Medulla oblongata (tissue), 1 donor: ENCODE data around the gene TEK.
A peak's percentile ranks its signal among the peaks of the same experiment; 100 is the strongest.

ENCODE experiments used
- DNase-seq: peaks from one replicate; pipeline ENCODE4 v3.0.0-alpha.2; 2015; ENCODE audit errors: extremely low spot score

TEK gene

GRCh38 chr9:27124151-27124550 lies 15.1 kb downstream of the TEK start:
- DNase-seq: no peak

DNA sequence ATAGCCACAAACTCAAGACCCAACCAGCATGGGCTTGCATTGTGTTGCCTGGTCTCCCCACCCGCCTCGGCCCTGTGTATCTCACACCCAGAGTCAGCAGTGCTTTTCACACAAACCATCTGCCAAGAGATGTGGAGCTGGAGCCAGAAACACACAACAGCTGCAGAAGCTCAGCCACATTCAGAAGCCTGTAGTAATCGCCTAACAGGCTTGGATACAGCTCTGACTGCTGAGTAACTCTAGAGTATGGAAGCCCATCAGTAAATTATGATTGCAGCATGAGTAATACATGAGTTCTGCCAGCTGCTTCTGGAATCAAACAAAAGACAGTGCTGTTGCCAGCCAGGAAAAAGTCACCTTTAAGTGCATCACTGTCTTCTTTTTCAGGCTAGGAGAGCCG lies 16.0 kb downstream of the TEK start:
- DNase-seq: peak; percentile 12

DNA sequence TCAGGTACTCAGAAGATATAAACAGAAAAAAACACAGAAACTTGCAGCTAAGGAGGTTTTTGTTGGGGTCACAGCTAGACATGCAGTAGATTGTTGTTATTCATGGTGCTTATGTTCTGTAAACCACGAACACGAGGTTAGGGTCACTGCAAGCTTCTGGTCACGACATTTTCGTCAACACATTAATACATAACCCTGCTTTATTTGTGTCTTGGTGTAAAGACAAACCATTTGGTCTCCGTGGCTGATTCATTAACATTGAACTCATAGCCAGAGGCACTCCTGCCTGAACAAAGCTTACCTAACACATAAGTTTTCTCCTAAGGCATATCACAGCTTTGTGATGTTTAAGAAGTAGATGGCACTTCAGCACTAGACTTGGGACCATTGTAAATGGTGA lies 16.9 kb downstream of the TEK start:
- no peak for DNase-seq

GRCh38 chr9:27126670-27127069 lies 17.6 kb downstream of the TEK start:
- DNase-seq: no peak

DNA sequence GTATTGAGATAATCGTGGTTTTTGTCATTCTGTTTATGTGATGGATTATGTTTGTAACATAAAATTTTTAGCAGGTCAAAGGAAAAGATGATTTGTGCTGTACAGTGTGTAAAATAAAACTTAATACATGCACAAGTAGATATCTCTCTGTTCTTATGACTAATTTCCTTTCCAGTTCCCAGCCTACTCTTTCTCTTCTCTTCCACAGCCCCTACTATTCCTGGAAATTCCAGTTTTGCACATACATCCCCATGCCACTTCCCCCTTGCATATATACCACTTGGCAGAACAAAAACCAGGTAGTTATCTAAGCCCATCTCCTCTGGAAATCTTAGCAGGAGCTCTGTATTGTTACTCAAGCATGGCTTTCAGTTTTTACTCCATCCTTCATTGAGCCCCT lies 20.2 kb downstream of the TEK start:
- DNase-seq: no peak

DNA sequence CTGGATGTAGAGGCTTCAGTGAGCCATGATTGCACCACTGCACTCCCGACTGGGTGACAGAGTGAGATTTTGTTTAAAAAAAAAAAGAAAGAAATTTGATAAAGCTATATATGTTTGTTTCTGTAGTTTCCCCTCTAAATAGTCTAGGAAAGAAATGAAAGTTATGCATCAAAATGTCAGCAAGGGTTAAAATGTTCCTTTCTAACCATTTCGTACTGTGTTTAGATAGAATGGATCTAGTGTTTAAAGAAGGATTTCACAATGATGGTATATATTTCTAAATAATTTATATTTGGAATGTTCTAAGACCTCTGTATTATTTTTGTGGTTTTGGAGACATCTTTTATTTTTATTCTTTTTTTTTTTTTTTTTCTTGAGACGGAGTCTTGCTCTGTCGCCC lies 22.7 kb downstream of the TEK start:
- no peak for DNase-seq

DNA sequence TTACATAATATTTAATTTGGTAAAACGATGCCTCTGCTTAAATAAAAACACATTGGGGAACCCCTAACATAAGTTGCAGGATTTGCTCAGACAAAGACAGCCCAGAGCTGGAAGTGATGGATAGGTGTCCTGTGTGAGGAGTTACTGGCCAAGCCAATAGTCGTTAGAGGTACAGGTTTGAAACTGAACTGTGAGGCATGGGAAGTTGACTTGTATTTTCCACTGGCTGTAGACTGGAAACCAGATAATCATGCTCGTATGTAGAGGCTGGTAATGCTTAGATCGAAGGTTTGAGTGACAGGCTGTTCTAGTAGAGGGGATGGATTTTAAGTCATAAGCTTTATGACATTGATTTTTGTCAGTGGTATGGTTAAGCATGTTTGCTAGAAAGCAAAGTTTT lies 24.8 kb downstream of the TEK start:
- no peak for DNase-seq

DNA sequence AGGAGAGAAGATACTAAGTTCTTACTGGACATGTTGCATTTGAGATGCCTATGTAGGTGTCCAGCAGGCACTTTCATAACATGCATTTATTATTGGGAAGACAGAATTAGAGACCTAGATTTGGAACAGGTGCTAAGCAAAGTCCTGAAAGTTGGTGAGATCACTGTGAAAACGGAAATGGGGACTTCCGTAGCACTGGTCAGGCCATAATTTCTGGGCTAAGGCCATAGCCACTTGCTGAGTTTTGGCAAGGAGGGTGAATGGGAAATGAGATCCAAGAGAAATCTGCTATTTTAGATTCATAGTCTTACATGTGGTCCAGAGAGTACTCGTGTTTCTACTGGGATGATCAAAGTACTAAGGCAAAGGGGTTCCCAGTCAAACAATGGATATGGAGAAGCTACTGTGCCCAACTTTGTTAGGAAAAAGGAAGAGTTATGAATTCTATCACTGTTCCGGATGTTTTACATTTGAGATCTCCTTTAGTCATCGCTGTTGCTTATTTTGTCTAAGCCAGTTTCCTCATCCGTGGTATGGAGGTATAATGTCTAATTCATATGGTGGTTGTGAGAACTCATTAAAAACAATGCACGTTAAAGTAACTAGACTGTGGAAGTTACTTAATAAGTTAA lies 33.4 kb downstream of the TEK start:
- no peak for DNase-seq

GRCh38 chr9:27145143-27145542 lies 36.1 kb downstream of the TEK start:
- no peak for DNase-seq

DNA sequence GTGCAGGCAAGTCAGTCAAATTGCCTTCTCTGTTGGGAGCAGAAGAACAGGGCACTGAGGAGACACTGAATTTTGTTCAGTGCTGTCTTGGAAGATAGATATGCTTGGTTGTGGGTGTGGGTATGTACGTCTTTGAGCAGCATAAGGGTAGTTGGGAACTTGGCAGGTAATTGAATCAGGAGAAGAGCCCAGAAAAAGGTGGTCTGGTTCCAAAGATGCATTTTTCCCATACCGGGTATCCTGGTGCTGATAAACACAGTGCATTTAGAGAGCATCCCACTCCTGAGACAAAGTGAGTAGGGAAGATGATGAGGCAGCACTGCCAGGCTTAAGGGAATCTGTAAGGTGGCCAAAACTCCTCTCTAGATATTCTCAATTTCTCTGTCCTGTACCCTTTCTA lies 40.6 kb downstream of the TEK start:
- no peak for DNase-seq

GRCh38 chr9:27150746-27151406 lies 41.9 kb downstream of the TEK start:
- DNase-seq: no peak

DNA sequence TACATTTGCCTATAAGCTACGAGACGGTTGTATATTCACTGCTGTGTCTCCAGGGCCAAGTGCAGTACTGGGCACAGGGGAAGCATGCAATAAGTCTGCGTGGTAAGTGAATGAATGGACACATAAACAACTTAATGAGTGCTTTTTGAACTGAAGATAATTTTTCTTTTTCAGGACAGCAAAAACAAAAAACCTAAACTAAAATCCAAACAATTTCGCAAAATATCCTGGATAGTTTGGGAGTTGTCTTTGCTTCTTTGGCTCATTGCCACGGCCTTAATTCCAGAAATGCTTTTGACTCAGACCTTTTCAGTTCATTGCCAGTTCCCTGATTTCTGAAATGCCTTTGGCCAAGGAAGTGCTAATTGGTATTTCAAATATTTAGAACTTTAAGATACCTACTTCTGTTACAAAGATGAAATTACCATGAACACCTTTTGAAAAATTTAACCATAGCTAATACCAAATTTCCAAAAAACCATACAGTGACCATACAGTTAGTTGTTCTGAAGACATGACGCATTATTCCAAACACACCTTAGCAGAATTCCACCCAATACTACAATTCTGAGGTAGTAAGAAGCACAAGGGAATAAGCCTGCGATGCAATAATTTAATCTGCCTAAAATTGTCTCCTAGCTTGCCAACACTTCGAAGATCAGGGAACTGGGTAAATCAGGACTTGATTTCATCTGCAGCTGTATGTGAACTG lies 42.8 kb downstream of the TEK start:
- no peak for DNase-seq

DNA sequence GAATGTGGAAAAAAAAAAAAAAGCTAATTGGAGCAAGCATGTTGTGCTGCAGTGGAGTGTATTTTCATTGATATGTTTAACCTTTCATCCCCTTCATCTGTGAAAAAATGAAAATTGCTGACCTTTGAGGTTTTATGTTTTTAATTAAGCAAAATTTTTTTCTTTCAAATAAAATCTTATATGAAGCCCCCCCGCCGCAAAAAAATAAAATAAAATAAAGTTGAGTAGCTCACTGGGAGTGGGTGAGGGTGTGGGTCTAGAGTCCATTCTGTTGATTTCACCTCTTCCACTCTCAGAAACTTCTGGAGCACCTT lies 43.3 kb downstream of the TEK start:
- DNase-seq: no peak

GRCh38 chr9:27154908-27155307 lies 45.9 kb downstream of the TEK start:
- no peak for DNase-seq

GRCh38 chr9:27157097-27157496 lies 48.1 kb downstream of the TEK start:
- DNase-seq: no peak

- no peak for DNase-seq
Measured at GRCh38 chr9:27157736-27158135, 48.7 kb downstream of the TEK start.

DNA sequence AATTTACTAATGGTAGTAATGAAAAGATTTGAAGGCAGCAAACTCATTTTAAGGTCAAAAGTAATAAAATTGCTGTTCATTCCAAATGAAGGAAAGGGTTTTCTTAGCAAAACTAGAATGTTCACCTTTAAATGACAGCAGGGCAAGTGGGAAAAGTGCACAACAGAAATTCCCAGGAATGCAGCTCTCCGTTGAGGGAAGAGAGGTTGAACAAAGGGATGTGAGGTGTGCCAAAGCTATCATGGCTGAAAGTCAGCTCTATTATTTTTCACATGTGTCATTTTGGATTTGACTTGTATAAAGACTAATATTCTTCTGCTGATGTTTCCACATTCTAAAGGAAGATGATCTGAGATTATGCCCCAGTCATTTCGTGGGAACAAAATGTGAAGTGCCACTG lies 51.6 kb downstream of the TEK start:
- DNase-seq: no peak

GRCh38 chr9:27162045-27162444 lies 53.0 kb downstream of the TEK start:
- DNase-seq: no peak

- no peak for DNase-seq
Measured at GRCh38 chr9:27165068-27165467, 56.0 kb downstream of the TEK start.

DNA sequence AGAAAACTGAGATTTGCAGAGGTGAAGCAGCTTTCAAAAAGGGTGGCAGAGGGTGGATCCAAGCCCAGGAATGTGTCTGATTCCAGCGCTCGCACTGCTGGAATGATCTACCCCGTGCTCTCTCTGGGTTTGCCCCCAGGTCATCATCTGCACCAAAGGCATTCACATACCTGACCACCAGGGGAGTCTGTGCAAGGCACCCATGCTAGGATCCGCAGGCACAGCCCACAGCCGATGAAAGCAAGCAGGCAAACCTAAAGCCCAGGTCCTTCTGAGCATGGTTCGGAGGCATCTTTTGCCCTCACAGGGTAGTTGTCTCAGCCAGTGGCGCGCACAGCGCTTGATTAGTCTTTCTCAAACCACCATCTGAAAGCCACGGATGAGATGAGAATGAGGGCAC lies 56.6 kb downstream of the TEK start:
- DNase-seq: no peak

DNA sequence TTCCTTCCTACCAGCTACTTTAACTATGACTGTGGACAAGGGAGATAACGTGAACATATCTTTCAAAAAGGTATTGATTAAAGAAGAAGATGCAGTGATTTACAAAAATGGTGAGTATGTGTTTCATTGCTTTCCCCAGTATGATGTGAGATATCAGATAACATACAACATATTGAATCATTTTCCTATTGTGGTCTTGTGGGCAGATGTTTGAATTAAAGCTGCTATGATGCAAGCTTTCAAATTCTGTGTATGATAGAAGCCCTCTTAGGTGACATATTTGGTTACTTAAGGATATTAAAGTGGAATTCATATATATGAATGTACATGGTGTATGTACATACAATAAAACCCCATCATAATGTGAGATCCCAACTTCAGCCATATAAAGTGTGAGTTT lies 59.5 kb downstream of the TEK start:
- DNase-seq: no peak

- no peak for DNase-seq
Measured at GRCh38 chr9:27168951-27169350, 59.9 kb downstream of the TEK start.

DNA sequence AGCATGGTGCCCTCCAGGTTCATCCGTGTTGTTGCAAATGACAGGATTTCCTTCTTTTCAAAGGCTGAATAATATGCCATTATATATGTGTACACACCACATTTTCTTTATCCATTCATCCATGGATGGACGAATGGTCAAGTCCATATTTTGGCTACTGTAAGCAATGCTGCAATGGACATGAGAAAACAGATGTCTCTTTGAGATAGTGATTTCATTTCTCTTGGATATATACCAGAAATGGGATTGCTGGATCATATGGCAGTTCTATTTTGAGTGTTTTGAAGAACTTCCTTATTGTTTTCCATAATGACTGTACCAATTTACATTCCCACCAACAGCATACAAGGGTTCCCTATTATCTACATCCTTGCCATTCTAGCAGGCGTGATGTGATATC lies 67.9 kb downstream of the TEK start:
- no peak for DNase-seq
